Astrocyte of the cerebellum (primary cell): ENCODE data around the gene FAM107B.

Experiments used
- DNase-seq: peaks from one replicate; pipeline ENCODE4 v3.0.0-alpha.2; 2011; ENCODE audit warnings: low read depth
- H3K4me3 ChIP-seq: 2 replicates; pipeline ENCODE4 v1.5.1; 2011; ENCODE audit warnings: mild to moderate bottlenecking, low read depth, low read length, moderate library complexity
- in situ Hi-C: cut with HindIII; loops from 2 replicates; pipeline ENCODE4 v1.10.0; 2017; ENCODE audit warnings: low sequenced_read_pairs
- TF ChIP-seq, protein P1 (sequence below): IDR thresholded peaks from 2 replicates; pipeline ENCODE4 v1.5.1; 2012; ENCODE audit warnings: low read length, low read depth, moderate library complexity, mild to moderate bottlenecking; ENCODE audit errors: missing control alignments

FAM107B gene

DNA sequence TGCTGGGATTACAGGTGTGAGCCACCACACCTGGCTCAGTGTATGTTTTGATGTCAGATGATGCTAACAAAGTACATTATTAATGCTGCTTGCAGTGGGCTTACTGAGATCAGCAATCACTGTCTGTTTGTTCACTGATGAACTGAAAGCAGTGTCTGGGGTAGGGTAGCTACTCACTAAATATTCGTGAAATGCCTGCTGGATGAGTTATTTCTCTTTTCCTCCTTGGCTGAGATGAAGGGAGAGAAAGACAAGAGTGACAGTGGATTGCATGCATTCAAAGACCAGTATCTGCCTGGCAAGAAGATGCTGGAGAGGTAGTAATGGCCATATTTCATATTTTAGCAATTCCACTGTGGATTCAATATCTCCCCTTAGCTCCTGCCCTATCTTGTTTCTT is 32.3 kb downstream of the FAM107B start:
- DNase-seq = no peak
- in situ Hi-C loops = no loop called here
- H3K4me3 ChIP-seq = no peak overlapping the region
- TF ChIP-seq, protein P1, sequence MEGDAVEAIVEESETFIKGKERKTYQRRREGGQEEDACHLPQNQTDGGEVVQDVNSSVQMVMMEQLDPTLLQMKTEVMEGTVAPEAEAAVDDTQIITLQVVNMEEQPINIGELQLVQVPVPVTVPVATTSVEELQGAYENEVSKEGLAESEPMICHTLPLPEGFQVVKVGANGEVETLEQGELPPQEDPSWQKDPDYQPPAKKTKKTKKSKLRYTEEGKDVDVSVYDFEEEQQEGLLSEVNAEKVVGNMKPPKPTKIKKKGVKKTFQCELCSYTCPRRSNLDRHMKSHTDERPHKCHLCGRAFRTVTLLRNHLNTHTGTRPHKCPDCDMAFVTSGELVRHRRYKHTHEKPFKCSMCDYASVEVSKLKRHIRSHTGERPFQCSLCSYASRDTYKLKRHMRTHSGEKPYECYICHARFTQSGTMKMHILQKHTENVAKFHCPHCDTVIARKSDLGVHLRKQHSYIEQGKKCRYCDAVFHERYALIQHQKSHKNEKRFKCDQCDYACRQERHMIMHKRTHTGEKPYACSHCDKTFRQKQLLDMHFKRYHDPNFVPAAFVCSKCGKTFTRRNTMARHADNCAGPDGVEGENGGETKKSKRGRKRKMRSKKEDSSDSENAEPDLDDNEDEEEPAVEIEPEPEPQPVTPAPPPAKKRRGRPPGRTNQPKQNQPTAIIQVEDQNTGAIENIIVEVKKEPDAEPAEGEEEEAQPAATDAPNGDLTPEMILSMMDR = no peak

DNA sequence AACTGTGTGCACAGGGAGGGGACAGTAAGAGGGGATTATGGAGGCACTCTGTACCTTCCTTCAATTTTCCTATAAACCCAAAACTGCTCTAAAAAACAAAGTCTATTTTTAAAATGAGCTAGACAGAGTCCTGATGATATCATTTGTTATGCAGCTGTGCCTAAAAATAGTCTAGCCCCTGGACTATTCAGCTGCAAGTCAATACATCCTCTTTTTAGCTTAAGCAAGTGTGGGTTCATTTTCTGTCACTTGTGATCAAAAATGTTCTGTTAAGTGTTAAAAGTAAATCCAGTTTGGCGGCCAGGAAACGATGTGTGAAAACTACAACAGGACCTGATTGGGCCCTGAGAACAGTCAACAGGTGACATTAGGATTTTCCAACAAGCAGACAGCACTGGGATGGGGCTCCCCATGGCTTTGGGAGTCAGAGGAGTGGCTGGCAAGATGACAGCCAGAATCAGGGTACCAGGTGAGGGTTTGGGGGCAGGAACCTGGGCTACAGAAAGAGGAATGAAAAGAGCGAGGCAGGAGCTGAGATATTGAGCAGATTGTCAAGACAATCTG is 33.9 kb downstream of the FAM107B start:
- in situ Hi-C loops = no loop called here
- TF ChIP-seq, protein P1 = no peak
- H3K4me3 ChIP-seq = no peak overlapping the region
- DNase-seq = no peak

DNA sequence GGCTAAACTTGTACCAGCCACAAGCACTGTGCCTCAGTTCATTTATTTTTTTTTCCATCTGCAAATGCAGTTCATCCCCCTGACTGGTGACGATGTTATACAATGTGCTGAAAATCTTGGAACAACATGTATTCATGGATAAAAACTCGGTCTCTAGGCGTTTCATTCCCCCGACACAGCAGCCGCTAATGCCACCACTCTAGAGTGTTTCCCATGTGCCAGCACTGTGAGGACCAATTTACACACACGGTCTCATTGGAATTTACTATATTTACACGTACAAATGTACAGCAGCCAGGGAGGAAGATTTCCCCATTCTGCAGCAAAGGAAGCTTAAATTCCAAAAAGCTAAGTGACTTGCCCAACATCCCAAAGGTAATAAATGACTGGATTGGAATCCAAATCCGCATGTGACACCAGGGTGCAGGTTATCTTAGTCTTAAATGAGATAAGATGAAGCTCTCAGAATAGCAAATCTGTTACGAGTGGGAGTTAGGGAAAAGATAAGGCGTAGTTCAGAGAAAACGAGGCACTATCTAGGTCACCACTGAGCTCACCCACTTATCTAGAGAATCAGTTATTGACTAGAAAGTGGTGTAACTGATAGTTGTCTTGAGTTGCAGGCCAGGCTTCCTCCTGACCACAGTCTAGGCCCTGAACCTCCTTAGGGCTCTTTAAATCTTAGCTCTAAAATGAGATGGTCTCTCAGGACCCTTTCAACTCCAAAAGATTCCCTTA is 36.7 kb downstream of the FAM107B start:
- no peak overlapping the region for H3K4me3 ChIP-seq
- DNase-seq = no peak
- TF ChIP-seq, protein P1 = no peak
- in situ Hi-C loops = no loop called here

DNA sequence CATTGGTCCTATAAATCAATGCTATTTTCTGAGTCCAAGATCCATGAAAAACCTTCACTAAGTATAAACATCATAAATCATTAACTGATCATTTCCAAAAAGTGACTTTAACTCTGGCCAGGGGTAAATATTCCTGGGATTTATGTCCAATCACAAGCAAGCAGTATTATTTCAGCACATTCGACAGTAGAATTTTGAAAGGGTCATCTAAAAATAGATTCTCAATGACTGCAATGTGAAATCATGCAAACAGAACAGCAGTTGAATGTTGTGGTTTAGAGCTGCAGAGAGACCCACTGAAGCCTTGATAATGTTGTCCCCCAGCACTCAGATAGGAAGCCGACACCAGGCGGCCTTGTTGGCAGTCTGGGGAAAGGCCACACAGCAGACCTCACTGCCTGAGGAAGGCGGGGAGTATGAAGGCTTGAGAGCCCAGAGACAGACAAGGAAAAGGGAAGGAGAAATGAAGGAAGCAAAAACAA is 38.1 kb downstream of the FAM107B start:
- in situ Hi-C loops = no loop called here
- peak; percentile 34 for DNase-seq
- no peak overlapping the region for H3K4me3 ChIP-seq
- TF ChIP-seq, protein P1 = no peak

DNA sequence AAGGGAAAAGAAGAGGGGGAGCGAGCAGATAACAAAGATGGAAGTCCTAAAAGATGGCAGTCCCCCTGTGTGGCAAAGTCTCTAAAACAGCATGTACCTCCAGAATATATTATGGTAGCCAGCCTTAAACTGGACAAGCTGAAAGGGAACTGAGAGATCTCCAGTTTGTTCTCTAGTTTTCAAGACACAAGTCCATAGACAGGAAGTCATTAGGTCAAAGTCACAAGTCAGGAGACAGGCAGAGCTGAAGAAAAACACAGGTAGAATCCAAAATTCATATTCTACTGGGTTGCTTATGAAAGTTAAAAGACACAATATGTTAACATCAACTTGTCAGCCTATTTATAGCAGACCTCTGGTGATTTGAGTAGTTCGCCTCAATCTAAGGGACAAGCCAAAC is 38.7 kb downstream of the FAM107B start:
- in situ Hi-C loops = no loop called here
- no peak overlapping the region for H3K4me3 ChIP-seq
- TF ChIP-seq, protein P1 = no peak
- no peak for DNase-seq

DNA sequence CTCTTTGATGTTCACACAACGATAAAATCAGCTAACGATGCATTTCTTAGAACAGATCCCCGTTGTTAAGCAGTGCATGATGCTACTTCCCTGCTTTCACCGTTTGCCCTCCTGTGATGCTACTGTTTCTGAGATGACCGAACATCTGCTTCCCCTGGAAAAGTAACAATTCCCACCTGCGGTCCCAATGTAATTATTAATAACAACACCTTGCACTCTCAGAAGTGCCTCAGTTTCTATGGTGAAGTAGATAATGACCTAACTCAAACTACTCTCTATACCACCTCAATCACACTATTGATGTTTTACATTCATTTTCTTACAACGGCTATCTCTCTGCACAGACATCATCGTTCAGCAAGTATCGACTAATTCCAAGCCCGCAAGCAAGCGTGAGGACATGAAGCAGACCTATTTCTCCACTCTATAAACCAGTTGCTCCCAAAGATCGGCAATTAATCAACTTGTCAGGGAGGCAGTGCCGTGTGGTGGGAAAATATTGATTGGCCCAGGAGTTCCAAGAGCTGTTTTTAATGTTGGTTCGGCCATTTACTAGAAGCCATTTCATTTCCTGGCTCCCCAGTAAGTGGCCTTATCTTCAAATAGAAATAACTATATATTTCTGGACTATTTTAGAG is 42.7 kb downstream of the FAM107B start:
- H3K4me3 ChIP-seq = no peak overlapping the region
- no peak for DNase-seq
- in situ Hi-C loops = no loop called here
- TF ChIP-seq, protein P1 = no peak
